HG03439 (cell line): Measurements from ENCODE around the gene AP2A2.

Experiments
- ATAC-seq: cut with Tn5 transposase; IDR thresholded peaks from one replicate; pipeline ENCODE4 v1.9.1; 2021; ENCODE audit warnings: mild to moderate bottlenecking, moderate library complexity; ENCODE audit not compliant: unreplicated experiment

Gene AP2A2

DNA sequence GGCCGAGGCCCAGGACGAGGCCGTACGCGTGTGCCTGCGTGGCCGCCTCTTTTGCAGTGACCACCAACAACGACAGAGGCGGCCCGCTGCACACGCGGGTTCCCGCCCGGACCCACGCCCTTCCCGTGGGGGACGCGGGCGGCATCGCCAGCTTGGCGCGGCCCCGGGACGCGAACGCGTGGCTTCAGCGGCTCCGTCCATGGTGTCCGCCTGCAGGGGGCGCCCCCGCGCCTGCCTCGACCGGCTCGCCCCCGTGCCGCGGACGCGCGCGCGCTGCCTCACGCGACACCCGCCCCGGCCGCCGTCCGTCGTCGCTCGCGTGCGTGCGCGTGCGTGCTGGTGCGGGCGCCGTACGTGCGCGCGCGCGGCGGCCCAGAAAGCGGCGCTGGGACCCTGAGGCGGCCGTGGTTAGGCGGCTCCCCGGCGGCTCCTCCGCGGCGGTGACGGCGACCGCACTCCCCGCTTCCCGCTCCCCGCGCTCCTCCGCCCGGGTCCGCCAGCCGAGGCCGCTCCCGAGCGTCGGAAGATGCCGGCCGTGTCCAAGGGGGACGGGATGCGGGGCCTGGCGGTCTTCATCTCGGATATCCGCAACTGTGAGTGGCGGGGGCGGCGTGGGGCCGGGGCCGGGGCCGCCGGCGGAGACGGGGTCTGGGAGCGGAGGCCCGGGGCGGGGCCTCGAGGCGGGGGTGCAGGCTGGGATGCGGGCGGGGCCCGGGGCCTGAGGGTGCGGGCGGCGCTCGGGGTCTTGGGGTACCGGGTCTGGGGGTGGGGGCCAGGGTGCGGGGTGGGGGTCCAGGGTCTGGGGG lies at the start of gene AP2A2:
Gene AP2A2 (plus strand): TSS at position 375 of the 806 bp plus-strand sequence. CDS start 152 bp downstream, at position 527.
- peak; percentile 73 for ATAC-seq

DNA sequence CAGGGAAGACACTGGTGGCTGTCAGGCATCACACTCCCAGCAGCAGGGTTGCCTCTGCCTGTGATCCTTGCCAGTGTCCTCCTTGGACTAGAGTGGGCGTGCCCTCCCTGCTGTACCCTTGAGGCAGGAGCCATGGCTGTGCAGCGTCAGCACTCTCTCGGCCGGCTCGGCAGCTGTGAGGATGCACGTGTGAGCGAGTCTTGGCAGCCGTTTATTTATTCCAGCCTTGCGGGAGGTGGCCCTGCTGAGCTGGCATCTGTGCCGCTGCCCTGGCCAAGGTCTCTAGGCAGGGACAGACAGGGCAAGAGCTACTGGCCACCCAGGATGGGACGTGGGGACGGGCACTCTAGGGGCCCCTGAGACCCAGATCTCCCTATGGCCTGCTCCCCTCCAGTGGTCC lies 49.1 kb upstream of the AP2A2 start:
- ATAC-seq, result no peak

DNA sequence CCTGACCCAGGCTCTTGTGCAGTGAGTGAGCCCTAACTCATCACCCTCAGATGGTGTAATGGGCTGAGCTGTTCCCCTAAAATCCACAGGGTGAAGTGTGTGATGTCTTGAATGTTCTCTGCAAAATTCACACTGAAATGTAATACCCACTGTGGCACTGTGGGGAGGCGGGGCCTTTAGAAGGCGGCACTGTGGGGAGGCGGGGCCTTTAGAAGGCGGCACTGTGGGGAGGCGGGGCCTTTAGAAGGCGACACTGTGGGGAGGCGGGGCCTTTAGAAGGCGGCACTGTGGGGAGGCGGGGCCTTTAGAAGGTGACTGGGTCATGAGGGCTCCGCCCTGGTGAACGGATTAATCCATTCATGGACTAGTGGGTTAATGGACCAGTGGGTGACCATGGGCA lies 48.1 kb upstream of the AP2A2 start:
- no peak for ATAC-seq

DNA sequence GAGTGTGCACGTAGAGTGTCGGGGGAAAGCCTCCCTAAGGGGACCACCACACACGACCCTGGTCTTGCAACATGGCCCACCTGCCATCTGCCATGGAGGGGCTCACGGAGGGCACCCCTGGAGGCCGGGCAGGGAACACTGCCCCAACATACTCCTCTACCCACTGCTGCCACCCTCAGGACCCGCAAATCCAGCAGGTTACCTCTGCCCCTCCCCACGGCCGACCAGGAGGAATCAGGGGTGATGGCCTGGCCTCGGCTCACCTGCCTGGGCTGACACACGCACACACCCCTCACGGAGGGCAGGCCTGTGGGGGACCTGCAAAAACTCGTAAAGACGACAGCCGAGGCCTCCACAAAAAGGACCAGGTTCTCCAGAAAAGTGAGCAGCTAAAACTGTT lies 45.2 kb upstream of the AP2A2 start:
- no peak for ATAC-seq

DNA sequence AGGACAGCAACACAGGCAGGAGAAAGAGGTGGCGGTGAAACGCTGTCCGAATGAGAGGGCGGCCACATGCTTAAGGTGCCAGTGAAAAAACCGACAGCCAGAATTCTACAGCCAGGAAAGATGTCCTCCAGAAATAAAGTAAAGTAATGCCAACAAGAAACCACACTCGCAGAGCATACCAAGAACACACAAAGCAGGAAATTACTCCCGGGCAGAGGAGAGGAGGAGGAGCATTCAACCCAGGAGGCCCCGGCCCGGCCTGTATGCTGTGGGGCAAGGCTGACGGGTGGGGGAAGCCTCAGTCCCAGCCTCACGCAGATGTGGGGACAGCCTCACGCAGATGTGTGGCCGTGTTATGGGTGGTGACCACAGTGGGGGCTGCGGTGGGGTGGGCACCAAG lies 43.1 kb upstream of the AP2A2 start:
- ATAC-seq, result no peak

DNA sequence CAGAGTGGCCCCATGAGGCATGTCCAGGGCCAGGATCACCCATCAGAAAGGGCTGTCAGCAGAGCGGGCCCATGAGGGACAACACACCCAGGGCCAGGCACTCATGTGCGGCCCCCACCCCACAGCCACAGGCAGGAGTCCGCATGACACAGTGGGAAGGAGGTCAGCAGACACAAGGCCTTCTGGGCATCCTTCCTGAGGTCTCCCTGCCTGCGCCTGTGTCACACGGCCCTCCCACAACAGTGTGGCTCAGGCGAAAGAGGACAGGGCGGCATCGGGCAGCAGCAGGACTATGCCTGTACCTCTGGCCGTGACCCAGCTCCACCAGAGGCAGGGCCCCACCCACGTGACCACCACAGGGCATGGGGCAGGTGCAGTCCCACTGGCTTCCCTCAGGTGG lies 42.1 kb upstream of the AP2A2 start:
- no peak for ATAC-seq

DNA sequence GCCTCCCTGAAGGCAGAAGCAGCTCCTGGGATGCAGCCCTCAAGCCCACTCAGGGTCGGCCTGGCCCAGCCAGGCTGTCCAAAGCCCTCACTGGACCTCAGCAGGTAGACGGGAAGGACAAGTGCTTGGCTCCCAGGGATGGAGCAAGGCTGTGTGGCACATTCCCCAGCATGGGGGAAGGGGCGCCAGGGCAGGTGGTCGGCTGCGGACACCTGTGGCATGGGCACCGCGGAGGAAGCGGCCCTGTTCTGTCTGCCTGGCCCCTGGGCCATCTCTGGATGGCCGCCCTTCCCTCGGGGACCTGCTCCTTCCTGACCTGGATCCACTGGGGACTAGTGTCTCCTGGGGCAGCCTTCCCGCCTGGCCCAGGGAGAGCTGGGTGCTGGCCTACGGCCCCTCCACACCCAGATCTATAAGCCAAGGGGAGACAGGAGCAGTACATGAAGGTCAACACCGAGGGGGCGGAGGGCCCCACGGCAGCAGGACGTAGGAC lies 41.0 kb upstream of the AP2A2 start:
- ATAC-seq, result no peak

DNA sequence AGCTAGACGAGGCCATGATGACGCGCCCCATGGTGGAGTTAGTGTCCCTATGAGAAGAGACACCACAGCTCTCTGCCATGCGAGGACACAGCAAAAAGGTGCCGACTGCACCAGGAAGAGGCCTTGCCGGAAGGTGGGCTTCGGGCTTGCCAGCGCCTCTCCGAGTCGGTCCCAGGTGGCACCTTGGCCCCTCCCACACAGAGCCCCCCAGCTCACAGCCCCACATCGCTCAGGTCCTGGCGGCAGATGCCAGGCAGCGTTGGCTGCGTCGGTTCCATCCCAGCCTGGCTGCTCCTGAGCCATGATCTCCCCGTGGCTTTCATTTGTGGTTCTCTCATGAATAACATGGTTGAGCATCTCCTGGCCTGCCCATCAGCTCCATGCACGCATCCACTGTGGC lies 39.1 kb upstream of the AP2A2 start:
- no peak for ATAC-seq

DNA sequence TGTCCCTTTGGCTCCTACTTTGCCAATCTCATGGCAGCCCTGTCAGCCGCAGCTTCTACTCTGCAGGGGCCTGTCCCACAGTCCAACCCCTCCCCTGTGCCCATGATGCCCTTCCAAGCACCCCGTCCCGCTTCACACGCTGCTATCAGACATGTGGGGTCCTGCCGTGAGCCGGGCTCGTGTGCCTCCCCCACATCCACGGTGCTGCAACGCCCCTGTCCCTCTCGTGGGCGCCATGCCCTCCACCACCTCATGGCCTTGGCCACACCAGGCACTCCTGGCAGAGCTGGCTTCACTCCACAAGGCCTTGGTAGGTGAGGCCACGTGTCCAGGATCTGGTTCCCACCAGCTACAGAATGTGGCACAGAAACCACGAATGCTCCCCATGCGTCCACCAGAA lies 38.1 kb upstream of the AP2A2 start:
- ATAC-seq, result no peak

DNA sequence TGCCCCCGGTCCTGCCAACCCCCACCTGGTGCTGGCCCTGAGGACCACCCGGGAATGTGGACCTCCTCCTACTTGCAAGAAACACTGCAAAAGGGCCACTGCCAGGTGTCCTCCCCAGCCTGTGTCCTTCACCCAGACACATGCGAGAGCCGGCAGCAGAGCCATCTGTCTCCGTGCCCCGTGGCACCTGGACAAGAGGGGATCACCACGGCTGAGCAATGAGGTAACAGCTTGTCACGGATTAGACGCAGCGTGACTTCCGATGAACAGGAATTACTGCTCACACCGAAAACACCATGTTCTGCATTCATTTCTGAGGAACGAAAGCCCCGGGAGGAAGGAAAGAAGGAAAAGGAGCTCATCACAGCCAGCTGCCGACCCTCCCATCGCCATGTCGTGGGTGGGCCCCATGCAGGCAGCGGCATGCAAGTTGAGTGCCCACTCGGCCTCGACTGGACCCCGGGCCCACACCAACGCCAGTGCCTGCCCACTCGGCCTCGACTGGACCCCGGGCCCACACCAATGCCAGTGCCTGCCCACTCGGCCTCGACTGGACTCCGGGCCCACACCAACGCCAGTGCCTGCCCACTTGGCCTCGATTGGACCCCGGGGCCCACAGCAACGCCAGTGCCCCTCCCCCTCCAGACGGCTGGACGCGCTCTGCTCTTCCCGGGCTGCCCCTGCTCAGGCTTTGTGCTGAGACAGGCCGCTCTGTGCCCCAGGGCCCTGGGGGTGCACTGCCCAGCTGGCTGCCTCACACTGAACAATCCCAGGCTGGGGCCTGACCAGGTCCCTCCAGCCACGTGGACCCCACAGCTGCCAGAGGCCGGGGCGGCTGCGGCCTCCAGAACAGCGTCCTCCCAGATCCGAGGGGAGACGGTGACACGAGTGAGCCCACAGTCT lies 37.1 kb upstream of the AP2A2 start:
- no peak for ATAC-seq

DNA sequence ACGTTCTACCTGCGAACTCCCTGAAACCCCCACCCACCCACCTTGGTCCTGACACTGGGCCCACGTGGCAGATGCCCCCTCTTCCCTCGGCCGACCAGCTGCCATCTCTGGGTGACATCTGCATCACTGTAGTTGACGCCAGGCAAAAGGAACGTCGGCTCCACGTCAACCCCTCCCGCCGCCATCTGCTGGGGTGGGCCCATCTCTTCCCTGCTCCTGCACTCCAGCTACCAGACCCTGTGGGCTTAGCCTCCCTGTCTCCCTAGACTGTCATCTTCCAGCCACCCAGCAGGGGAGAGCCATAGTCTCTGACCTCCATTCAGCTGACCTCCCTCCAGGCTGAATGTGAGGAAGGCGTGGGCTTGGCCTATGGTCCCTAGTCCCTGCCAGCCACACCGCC lies 36.4 kb upstream of the AP2A2 start:
- ATAC-seq, result no peak

DNA sequence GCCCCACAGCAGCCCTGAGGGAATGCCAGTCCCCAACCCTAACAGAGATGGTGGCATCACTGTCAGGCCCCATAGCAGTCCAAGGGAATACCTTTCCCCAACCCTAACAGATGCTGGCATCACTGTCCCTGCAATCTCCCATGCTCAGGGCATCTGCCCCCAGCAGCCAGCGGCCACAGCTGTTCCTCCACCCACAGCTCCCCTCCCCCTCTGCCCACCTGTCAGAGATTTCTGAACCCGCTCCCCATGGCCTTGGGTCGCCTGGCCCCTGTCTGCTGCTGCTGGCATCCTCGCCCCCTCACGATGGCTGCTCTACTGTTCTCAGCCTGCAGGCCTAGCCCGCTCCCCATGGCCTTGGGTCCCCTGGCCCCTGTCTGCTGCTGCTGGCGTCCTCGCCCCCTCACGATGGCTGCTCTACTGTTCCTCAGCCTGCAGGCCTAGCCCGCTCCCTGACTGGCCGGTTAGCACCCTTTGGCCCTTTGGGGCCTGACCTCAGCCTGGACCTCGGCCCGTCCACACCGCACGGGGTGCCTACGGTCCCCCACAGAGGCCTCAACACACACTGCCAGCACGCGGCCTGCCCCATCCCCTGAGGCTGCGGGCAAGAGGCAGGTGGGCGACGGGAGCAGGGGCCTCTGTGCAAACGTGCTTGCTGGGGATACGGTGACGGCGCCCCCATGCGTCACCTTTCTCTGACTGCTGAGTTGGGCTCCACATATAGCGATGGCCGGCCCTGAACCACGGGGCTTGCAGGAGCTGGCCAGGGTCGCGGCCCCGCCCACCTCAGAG lies 35.8 kb upstream of the AP2A2 start:
- no peak for ATAC-seq

DNA sequence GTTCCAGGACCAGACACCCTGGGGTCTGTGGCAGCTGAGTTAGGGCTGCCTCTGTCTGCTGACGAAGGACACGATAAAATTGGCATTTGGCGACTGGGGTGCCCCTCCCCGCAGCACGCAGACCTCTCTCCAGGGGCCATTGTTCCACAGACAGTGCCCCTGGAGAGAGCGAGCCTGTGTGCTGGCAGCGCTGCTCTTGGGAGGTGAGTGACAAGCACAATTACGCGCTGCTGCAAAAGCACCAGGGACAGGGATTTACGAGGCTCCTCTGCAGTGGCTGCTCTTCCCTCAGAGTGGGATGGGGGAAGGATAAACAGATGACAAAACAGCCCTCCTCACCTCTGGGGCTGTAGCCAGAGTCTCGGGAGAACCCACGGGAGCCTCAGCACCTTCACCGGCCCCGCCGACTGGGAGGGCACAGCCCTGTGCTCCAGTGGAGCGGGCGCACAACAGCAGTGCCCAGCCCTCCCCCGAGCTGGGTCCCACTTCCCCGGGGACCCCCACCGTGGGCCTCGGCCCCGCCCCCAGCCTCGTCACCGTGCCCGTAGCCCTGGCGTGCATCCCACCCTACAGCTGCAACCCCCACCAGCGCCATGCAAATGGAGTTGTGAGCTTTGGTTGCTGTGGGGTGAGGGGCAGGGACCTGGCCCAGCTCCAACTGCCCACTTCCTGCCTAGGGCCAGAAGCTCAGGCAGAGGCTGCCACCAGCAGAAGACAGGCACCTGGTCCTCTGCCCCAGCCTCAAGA lies 34.7 kb upstream of the AP2A2 start:
- ATAC-seq, result no peak

DNA sequence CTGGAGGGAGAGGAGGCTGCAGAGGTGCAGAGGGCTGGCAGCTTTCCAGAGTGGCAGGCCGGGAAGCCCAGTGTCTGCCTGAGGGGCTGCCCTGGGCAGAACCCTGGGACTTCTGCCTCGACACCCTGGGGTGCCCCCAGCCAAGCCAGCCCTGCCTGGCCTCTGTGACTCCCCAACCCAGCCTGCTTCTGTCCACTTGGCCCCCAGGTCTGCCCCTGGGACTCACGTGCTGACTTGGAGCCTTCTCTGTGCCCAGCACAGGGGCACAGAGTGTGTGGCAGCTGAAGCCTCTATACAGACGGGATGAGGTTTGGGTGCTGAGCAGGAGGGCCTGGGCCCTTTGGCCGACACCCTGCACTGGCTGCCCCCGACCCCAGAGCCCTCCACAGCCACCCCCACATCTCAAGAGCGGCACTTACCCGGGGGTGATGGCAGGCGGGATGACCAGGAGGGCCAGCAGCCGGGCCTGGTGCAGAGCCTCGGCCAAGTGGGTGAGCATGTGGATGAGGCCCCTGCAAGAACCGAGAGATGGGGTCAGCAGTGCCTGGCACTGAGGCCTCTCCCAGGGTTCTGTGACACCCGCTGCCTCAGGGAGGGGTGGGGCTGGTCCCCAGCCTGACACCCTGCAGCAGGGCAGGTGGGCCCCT lies 32.5 kb upstream of the AP2A2 start:
- no peak for ATAC-seq

DNA sequence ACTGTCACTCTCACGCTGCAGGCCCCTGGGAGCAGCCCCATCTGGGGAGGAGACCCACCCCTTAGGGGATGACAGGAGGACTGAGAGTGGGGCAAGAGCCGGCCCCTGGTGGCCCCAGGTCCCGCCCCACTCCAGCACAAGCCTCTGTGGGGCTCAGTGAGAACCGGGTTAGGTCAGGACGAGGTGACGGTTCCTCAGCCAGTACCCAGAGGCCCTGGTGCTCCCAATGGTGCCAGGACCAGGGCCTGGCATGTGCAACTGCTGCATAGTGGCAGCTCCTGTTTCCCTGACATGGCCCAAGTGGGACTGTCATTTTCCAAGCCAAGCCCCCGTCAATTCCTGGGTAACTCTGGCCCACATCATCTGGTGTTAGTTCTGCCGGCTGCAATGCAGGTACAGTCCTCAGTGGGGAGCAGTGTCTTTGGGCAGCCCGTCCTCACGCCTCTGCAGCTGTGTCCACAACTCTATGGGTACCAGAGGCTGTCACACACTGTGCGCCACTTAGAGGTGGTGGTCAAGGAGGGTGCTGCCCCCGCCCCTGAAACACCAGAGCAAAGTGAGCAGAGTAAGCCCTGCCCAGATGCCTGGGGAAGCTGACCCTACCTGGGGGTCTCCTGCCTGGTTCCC lies 31.0 kb upstream of the AP2A2 start:
- no peak for ATAC-seq

DNA sequence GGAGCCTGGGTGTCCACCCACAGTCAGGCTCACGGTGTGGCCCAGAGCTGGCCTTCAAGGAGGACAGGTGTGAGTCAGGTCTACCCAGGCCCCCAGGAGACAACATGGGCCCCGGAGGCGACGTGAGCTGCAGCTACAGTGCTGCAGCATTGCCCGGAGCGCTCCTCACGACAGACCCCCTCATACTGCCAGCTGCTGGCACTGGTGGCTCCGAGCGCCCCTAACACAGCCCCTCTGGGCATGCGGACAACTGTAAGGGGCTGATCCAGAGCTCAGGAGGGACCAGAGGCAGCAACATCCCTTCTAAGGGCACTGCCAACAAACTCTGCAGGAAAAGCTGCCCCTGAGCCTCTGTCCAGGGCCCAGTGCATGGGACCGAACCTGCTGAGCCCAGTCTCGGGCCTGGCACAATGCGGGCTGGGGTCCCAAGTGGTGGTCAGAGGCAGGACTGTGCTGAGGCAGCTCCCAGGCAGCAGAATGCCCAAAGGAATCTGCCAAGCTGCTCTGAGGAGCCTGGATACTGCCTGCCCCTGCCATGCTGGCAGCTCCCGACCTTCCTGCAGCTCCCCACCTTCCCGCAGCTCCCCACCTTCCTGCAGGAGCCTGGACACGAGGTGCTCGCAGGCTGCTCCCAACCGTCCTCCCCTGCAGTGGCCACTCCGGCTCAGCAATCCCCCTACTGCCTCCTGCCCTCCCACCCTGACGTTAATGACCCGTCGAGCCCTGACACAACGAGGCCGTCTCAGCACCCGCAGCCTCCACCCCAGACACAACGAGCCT lies 30.1 kb upstream of the AP2A2 start:
- no peak for ATAC-seq

DNA sequence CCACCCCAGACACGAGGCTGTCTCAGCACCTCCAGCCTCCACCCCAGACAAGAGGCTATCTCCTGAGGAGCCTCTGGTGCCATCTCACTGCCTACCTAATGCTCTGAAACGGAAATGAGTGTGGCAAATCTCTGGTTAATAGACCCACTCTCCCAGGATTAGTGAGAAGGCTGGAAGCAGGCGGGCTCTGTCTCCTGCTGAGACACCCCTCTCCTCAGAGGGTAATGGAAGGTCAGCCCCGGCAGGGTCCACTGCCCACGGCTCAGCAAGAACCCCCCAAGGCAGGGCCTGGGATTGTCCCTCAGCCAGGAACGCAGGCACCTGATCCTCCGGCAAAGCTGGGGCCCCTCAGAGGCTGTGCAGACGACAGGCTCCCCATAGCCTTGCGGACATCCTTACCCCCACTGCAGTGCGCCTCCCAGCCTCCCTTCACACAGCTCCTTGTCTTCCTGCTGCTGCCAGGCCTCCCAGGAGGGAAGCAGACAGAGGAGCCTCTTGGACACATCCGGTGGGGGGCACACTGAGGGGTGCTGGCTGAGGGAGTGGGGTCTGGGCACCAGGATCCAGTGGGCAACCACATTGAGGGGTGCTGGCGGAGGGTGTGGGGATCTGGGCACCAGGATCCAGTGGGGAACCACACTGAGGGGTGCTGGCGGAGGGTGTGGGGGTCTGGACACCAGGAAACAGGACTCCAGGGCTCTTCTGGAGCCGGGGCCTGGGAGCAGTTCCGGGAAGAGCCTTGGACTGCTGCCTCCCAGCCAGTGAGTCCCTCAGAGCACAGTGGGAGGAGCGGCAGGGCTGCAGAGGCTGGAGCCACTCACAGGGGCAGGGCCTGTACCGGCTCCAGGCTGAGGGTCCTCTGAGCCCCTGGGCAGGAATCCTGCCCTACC lies 28.2 kb upstream of the AP2A2 start:
- ATAC-seq, result no peak

DNA sequence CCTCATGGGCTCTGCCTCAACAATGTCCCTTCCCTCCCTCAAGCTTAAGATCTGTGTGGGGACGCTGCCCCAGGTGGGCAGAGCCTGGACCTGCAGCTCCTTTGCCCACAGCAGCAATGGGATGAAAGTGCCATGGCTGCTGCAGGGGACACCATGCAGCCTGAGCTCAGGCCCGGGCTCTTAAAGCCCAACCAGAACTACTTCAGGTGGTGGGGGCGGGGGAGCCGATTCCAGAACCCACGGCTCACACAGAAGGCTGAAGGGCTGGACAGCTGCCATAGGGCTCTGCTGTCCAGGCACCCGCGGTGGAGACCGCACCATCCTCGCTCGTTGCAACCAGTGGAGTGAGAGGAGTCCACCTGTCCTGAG lies 27.5 kb upstream of the AP2A2 start:
- no peak for ATAC-seq
